Vagina (tissue), 2 donors: Measurements from ENCODE around the gene RSU1. TPM values are rescaled to one million over a fixed set of nuclear protein-coding genes. Genes with fewer than 3 reads are reported as not detected.

ENCODE experiments used
- DNase-seq, 2 donors: peaks; one replicate each; pipeline ENCODE4 v3.0.0-alpha.2; 2017; ENCODE audit errors: extremely low spot score in 2 of 2
- H3K27ac ChIP-seq: fragments of 200-600 bp; sonication (generic); one replicate; pipeline ENCODE4 v1.5.1; 2019
- H3K27me3 ChIP-seq: fragments of 200-600 bp; sonication (generic); one replicate; pipeline ENCODE4 v1.5.1; 2019
- H3K36me3 ChIP-seq, 2 donors: fragments of 200-600 bp; sonication (generic); one replicate each; pipeline ENCODE4 v1.5.1; 2017 to 2019
- H3K4me1 ChIP-seq: fragments of 200-600 bp; sonication (generic); one replicate; pipeline ENCODE4 v1.5.1; 2019
- H3K4me3 ChIP-seq, 2 donors: fragments of 200-600 bp; sonication (generic); 1 replicate in 1 of 2; 2 replicates in 1 of 2; pipeline ENCODE4 v1.5.1; 2016 to 2019
- H3K9me3 ChIP-seq: fragments of 200-600 bp; sonication (generic); one replicate; pipeline ENCODE4 v1.5.1; 2019
- CTCF ChIP-seq, 3 experiments: fragments of 450-650 bp in 2 of 3; fragments of 200-600 bp in 1 of 3; sonication (generic) in 1 of 3; IDR thresholded peaks; one replicate each; pipeline ENCODE4 v1.5.1; 2017 to 2019; ENCODE audit warnings: antibody characterized with exemption in 3 of 3, mild to moderate bottlenecking in 2 of 3, moderate library complexity in 2 of 3
- POLR2A ChIP-seq, 2 donors: fragments of 450-650 bp; IDR thresholded peaks; one replicate each; pipeline ENCODE4 v1.6.1; 2017; ENCODE audit warnings: antibody characterized with exemption in 2 of 2, mild to moderate bottlenecking in 2 of 2, moderate library complexity in 2 of 2
- POLR2AphosphoS5 ChIP-seq, 2 donors: sonication (generic); formaldehyde crosslinking; IDR thresholded peaks; one replicate each; pipeline ENCODE4 v1.9.0; 2017; ENCODE audit warnings: antibody characterized with exemption in 2 of 2, mild to moderate bottlenecking in 2 of 2, low read depth in 1 of 2; ENCODE audit not compliant: insufficient read depth in 1 of 2
- intact Hi-C: fragments of 100-400 bp; cut with DNase I; formaldehyde crosslinking; loops from one replicate; pipeline ENCODE4 v1.15.1; 2023
- small RNA-seq: library from RNA; depleted of rRNA; stranded (forward); fragments of <200 nt; gene quantifications from one replicate; pipeline ENCODE3, GENCODE V24; 2016
- total RNA-seq: library from RNA; depleted of rRNA; stranded (reverse); fragments of >200 nt; gene quantifications from one replicate; pipeline ENCODE4 v1.2.3, GENCODE V29; 2016

Gene RSU1
- total RNA-seq, 1 donor from 2014 or later: 50.3 TPM

- H3K27ac ChIP-seq: no peak overlapping the region
- no peaks in the 10 kb centered on the region for H3K9me3 ChIP-seq
- intact Hi-C loops: no loop called here
- TF ChIP-seq POLR2AphosphoS5 (IDR thresholded peaks at IDR 0.05; ENCODE audit: insufficient read depth in 1 of 2, low read depth in 1 of 2): no peak
- no peak for TF ChIP-seq CTCF (IDR thresholded peaks at IDR 0.05)
- no peak for TF ChIP-seq POLR2A (IDR thresholded peaks at IDR 0.05)
- DNase-seq: no peak
- H3K4me1 ChIP-seq: no peaks in the 10 kb centered on the region
- H3K27me3 ChIP-seq: no peaks in the 10 kb centered on the region
- no peaks in the 10 kb centered on the region for H3K36me3 ChIP-seq
- no peak overlapping the region for H3K4me3 ChIP-seq
Observed at GRCh38 chr10:16544099-16544498, 273.1 kb downstream of the RSU1 start.

Small RNA genes lying within 50 kb of the gene (small RNA-seq; reads per million reads assigned to genes)
- gene RF02271: not detected
